BE2C (cell line): ENCODE data around the gene ANLN. TPM values are rescaled to one million over a fixed set of nuclear protein-coding genes. Genes with fewer than 3 reads are reported as not detected.

Experiments used
- DNase-seq: peaks from one replicate; pipeline ENCODE4 v3.0.0-alpha.2; 2020
- H3K27me3 ChIP-seq: fragments of 250-450 bp; sonication (Bioruptor Pico); 2 replicates; pipeline ENCODE4 v1.5.1; 2020; ENCODE audit warnings: mild to moderate bottlenecking
- H3K36me3 ChIP-seq: fragments of 250-450 bp; sonication (Bioruptor Pico); 2 replicates; pipeline ENCODE4 v1.5.1; 2020; ENCODE audit warnings: mild to moderate bottlenecking
- H3K4me1 ChIP-seq: fragments of 250-450 bp; sonication (Bioruptor Pico); 2 replicates; pipeline ENCODE4 v1.5.1; 2020
- H3K4me3 ChIP-seq: 2 replicates; pipeline ENCODE4 v1.5.1; 2011; ENCODE audit warnings: low read depth, low read length
- H3K9me3 ChIP-seq: fragments of 250-450 bp; sonication (Bioruptor Pico); 2 replicates; pipeline ENCODE4 v1.5.1; 2020
- polyA plus RNA-seq: library from polyadenylated mRNA; unstranded; fragments of >200 nt; gene quantifications from one replicate; pipeline ENCODE4 v1.2.1, GENCODE V29; 2012; ENCODE audit warnings: low read depth, missing spikeins; ENCODE audit not compliant: insufficient read length, insufficient read depth
- TF ChIP-seq, protein P1 (sequence below): IDR thresholded peaks from 2 replicates; pipeline ENCODE4 v1.5.1; 2012; ENCODE audit warnings: mild to moderate bottlenecking, low read depth, low read length

Gene ANLN, protein sequence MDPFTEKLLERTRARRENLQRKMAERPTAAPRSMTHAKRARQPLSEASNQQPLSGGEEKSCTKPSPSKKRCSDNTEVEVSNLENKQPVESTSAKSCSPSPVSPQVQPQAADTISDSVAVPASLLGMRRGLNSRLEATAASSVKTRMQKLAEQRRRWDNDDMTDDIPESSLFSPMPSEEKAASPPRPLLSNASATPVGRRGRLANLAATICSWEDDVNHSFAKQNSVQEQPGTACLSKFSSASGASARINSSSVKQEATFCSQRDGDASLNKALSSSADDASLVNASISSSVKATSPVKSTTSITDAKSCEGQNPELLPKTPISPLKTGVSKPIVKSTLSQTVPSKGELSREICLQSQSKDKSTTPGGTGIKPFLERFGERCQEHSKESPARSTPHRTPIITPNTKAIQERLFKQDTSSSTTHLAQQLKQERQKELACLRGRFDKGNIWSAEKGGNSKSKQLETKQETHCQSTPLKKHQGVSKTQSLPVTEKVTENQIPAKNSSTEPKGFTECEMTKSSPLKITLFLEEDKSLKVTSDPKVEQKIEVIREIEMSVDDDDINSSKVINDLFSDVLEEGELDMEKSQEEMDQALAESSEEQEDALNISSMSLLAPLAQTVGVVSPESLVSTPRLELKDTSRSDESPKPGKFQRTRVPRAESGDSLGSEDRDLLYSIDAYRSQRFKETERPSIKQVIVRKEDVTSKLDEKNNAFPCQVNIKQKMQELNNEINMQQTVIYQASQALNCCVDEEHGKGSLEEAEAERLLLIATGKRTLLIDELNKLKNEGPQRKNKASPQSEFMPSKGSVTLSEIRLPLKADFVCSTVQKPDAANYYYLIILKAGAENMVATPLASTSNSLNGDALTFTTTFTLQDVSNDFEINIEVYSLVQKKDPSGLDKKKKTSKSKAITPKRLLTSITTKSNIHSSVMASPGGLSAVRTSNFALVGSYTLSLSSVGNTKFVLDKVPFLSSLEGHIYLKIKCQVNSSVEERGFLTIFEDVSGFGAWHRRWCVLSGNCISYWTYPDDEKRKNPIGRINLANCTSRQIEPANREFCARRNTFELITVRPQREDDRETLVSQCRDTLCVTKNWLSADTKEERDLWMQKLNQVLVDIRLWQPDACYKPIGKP
- 5.6 TPM for polyA plus RNA-seq

DNA sequence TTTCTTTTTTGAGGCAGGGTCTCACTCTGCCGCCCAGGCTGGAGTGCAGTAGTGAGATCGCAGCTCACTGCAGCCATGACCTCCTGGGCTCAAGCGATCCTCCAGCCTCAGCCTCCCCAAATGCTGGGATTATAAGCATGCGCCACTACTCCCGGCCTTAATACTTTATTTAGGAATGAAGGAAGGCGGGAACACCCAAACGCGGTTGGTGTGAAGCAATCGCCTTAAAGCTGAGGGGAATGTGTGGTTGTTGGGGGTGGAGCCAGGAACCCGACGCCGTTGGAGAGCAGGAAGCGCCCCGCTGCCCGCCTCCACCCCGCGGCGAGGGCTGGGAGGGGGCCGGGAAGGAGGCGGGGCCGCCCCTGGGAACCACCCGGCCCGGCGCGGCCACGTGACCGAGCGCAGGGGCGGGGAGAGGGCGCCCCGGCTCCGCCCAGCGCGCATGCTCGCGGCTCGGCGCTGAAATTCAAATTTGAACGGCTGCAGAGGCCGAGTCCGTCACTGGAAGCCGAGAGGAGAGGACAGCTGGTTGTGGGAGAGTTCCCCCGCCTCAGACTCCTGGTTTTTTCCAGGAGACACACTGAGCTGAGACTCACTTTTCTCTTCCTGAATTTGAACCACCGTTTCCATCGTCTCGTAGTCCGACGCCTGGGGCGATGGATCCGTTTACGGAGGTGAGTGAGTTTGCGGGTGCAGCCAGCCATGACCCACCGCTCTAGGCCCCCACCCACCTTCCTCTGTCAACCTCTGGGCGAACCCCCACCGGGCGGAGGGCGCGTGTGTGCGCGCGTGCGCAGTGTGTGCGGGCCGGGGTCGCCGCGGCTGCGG lies at the start of gene ANLN:
ANLN (plus strand) TSS at position 492 of the 828 bp plus-strand sequence; CDS start at position 657, 165 bp downstream.
- no peaks in the 10 kb centered on the region for H3K27me3 ChIP-seq
- TF ChIP-seq, protein P1, sequence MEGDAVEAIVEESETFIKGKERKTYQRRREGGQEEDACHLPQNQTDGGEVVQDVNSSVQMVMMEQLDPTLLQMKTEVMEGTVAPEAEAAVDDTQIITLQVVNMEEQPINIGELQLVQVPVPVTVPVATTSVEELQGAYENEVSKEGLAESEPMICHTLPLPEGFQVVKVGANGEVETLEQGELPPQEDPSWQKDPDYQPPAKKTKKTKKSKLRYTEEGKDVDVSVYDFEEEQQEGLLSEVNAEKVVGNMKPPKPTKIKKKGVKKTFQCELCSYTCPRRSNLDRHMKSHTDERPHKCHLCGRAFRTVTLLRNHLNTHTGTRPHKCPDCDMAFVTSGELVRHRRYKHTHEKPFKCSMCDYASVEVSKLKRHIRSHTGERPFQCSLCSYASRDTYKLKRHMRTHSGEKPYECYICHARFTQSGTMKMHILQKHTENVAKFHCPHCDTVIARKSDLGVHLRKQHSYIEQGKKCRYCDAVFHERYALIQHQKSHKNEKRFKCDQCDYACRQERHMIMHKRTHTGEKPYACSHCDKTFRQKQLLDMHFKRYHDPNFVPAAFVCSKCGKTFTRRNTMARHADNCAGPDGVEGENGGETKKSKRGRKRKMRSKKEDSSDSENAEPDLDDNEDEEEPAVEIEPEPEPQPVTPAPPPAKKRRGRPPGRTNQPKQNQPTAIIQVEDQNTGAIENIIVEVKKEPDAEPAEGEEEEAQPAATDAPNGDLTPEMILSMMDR: no peak
- H3K4me1 ChIP-seq: no peaks in the 10 kb centered on the region
- peaks cover 2% of the 10 kb centered on the region; the same call in 1 of the 2 replicates for H3K36me3 ChIP-seq
- peak; percentile 93 for DNase-seq
- no peaks in the 10 kb centered on the region for H3K9me3 ChIP-seq
- H3K4me3 ChIP-seq: peak within 1 kb of the TSS; percentile 77

DNA sequence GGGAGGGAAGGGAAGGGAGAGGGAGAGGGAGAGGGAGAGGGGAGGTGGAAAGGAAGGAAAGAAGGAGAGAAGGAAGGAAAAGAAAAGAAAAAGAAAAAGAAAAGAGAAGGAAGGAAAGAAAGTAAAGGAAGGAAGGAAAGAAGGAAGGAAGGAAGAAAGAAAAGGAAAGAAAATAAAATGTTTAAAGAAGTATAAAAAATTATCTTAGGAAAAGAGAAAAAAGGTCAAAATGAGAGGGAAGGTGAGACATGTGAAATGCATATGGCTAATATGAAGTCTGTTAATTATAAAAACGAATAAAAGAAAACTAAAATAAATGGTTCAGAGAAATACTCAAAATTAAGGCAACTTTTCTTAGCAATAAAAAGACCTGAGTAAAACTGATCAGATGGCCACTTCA lies 46.1 kb upstream of the ANLN start:
- no peaks in the 10 kb centered on the region for H3K9me3 ChIP-seq
- H3K27me3 ChIP-seq: no peaks in the 10 kb centered on the region
- DNase-seq: no peak
- TF ChIP-seq, protein P1: no peak
- no peak overlapping the region for H3K4me3 ChIP-seq
- no peaks in the 10 kb centered on the region for H3K4me1 ChIP-seq
- H3K36me3 ChIP-seq: no peaks in the 10 kb centered on the region

DNA sequence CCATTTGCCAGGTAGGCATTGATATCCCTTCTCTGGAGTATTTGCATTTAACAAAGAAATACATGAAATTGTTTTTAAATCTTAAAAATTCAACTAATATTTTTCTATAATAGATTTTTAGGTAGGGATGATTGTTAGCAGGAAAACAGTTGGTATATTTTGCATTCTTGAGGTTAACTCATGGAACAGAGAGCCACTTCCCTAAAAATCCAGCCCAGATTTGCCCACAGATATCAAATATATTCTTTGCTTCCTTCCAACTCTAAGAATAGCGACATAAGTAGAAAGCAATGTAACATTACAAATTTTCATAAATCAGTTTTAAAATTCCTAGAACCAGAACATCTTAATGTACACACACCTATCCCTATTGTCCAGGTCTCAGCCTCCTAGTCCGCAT lies 45.0 kb upstream of the ANLN start:
- no peak for DNase-seq
- TF ChIP-seq, protein P1: no peak

DNA sequence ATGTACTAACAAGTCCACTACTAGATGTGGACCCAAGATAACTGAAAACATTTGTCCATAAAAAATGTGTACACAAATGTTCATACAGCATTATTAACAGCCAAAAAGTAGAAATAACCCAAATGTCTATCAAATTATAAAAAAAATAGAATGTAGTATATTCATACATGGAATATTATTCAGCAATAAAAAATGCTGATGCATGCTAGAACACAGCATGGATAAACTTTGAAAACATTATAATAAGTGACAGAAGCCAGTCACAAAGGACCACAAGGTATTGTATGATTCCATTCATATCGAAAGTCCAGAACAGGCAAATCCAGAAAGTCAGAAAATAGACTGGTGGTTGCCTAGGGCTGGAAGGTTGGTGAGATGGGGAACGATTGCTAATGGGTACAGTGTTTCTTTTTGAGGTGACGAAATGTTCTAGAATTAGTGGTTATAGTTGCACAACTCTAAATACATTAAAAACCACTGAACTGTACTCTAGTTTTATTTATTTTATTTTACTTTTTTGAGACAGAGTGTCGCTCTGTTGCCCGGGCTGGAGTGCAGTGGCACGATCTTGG lies 43.3 kb upstream of the ANLN start:
- no peaks in the 10 kb centered on the region for H3K27me3 ChIP-seq
- TF ChIP-seq, protein P1: no peak
- no peak for DNase-seq

More for the DNA sequence above, 45.0 kb upstream of the ANLN start:
- Histone ChIP-seq H3K36me3 (no peaks in the 10 kb centered on the region), H3K4me1 (no peaks in the 10 kb centered on the region), H3K27me3 (no peaks in the 10 kb centered on the region), H3K9me3 (no peaks in the 10 kb centered on the region), H3K4me3 (no peak overlapping the region)

DNA sequence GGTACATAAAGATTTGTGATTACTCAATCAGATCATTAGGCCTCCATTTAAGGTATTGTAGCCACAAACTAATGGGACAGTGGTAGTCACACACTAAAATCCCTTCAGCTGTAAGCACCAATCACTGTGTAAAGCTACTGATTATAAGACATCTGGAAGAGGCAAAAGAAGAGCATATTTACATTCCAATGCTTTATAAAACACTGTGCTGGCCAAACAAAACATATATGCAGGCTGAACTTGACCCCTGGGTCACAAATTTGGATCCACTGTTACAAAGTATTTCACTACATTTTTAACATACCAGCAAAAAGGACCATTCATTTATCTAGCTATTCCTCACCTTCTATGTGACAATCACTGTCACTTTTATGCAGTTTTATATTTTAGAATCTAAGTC lies 41.4 kb upstream of the ANLN start:
- Histone ChIP-seq H3K4me1 (no peaks in the 10 kb centered on the region), H3K36me3 (no peaks in the 10 kb centered on the region), H3K9me3 (no peaks in the 10 kb centered on the region), H3K27me3 (no peaks in the 10 kb centered on the region), H3K4me3 (no peak overlapping the region)
- TF ChIP-seq, protein P1: no peak
- DNase-seq: no peak

More for the DNA sequence above, 43.3 kb upstream of the ANLN start:
- Histone ChIP-seq H3K4me1 (no peaks in the 10 kb centered on the region), H3K36me3 (no peaks in the 10 kb centered on the region), H3K4me3 (no peak overlapping the region), H3K9me3 (no peaks in the 10 kb centered on the region)
